Calu3 (cell line): ENCODE measurements around the gene NUBP1. TPM values are rescaled to one million over a fixed set of nuclear protein-coding genes. Genes with fewer than 3 reads are reported as not detected.

Experiments used
- BruUV-seq: library from RNA; stranded (reverse); fragments of 400-500 nt; replicated peaks from 2 replicates; lab custom pipeline; 2021; lab: Mats Ljungman, UMichigan
- CTCF ChIA-PET: fragments of 300-600 bp; sonication (Branson Sonifier 250); formaldehyde crosslinking; loops from one replicate; lab custom pipeline; 2022; ENCODE audit warnings: antibody characterized with exemption; lab: Charles Lee
- DNase-seq: peaks from one replicate; pipeline ENCODE4 v3.0.0; 2022
- H3K27ac Mint-ChIP-seq: one replicate; pipeline ENCODE4 v1.8.0; 2022; ENCODE audit warnings: mixed read lengths; ENCODE audit not compliant: unreplicated experiment
- H3K27me3 Mint-ChIP-seq: one replicate; pipeline ENCODE4 v1.8.0; 2022; ENCODE audit warnings: mixed read lengths; ENCODE audit not compliant: unreplicated experiment
- H3K36me3 Mint-ChIP-seq: one replicate; pipeline ENCODE4 v1.8.0; 2022; ENCODE audit warnings: mild to moderate bottlenecking, moderate library complexity, mixed read lengths; ENCODE audit not compliant: insufficient read depth, unreplicated experiment
- H3K4me1 Mint-ChIP-seq: one replicate; pipeline ENCODE4 v1.8.0; 2022; ENCODE audit warnings: mild to moderate bottlenecking, low read depth, mixed read lengths; ENCODE audit not compliant: unreplicated experiment
- H3K4me3 Mint-ChIP-seq: one replicate; pipeline ENCODE4 v1.8.0; 2022; ENCODE audit warnings: mild to moderate bottlenecking, low read depth, moderate library complexity, mixed read lengths; ENCODE audit not compliant: unreplicated experiment
- H3K9me3 Mint-ChIP-seq: one replicate; pipeline ENCODE4 v1.8.0; 2022; ENCODE audit warnings: low read depth, mixed read lengths; ENCODE audit not compliant: unreplicated experiment
- CTCF ChIP-seq: fragments of 200-600 bp; IDR thresholded peaks from one replicate; pipeline ENCODE4 v1.8.0; 2022; ENCODE audit warnings: antibody characterized with exemption; ENCODE audit not compliant: unreplicated experiment
- intact Hi-C: fragments of 100-400 bp; cut with micrococcal nuclease; formaldehyde crosslinking; loops from one replicate; pipeline ENCODE4 v1.10.0; 2022; ENCODE audit not compliant: unreplicated experiment
- total RNA-seq: library from RNA; stranded (reverse); gene quantifications from 2 replicates; pipeline ENCODE4 v1.2.3, GENCODE V29; 2022

The NUBP1 gene
- total RNA-seq, 1 experiment from 2014 or later = 35.9 TPM

DNA sequence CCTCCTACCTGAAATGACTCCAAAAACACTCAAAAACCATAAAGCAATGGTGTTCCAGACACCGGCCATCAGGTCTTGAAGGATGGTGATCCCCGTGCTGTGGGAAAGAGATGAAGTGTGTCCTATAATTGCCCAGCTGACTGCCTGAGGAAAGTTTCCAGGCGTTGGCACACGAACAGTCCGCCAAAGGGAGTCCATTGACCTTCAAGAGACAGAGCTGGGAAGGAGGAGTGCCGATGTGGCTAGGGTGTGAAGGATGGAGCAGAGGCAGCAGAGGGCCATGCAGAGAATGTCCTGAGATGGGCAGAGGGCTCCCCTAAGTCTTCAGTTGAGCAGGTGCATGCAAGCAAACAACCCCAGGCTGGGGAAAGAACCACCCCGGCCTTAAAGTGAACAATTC lies 11.9 kb upstream of the NUBP1 start:
- no TSS peak for BruUV-seq
- no peak overlapping the region for H3K27ac Mint-ChIP-seq

DNA sequence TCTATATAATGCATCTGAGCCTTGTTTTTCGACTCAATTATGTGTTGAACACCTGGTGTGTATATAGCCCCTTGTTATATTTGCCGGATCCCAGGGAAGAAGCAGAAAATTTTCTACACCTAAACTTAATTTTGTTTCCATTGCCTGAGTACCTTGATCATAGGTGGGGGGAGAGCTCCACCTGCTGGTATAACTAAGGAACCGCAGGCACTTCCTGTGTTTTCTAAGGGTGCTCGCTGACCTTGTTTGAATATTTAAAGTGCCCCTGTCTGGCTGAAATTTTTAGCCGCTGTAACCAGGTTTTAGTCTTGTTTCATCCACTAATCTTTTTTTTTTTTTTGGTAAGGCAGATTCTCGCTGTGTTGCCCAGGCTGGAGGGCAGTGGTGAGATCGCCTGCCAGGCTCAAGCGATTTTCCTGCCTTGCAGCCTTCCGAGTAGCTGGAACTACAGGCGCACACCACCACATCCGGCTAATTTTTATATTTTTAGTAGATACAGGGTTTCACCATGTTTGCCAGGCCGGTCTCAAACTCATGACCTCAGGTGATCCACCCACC lies 6.5 kb upstream of the NUBP1 start:
- peaks cover 35% of the 10 kb centered on the region for H3K4me1 Mint-ChIP-seq
- H3K4me3 Mint-ChIP-seq = peak overlapping the region; percentile 29
- no TSS peak for BruUV-seq
- intact Hi-C loops = loop anchor here (1.0 to 5.0 kb wide), 5 partner anchors 160 to 480 kb away; no protein-coding TSS in a partner anchor
- peak; percentile 94 for TF ChIP-seq CTCF
- no peaks in the 10 kb centered on the region for H3K9me3 Mint-ChIP-seq
- CTCF ChIA-PET = interaction anchor here (0.6 to 3.7 kb wide), 11 partner anchors 148 to 422 kb away, joined by 3 to 46 read pairs (median 4); no protein-coding TSS in a partner anchor
- peak overlapping the region; percentile 19 for H3K27ac Mint-ChIP-seq
- no peaks in the 10 kb centered on the region for H3K27me3 Mint-ChIP-seq
- DNase-seq = peak; percentile 79
- H3K36me3 Mint-ChIP-seq = no peaks in the 10 kb centered on the region

More for the DNA sequence above, 11.9 kb upstream of the NUBP1 start:
- H3K4me3 Mint-ChIP-seq = no peak overlapping the region
- TF ChIP-seq CTCF = no peak
- H3K9me3 Mint-ChIP-seq = no peaks in the 10 kb centered on the region
- intact Hi-C loops = no loop called here
- CTCF ChIA-PET = interaction anchor here (0.6 kb wide), 1 partner anchor 72 kb away, joined by 8 read pairs; no protein-coding TSS in a partner anchor
- no peaks in the 10 kb centered on the region for H3K4me1 Mint-ChIP-seq
- H3K36me3 Mint-ChIP-seq = no peaks in the 10 kb centered on the region
- no peaks in the 10 kb centered on the region for H3K27me3 Mint-ChIP-seq
- no peak for DNase-seq

- Mint-ChIP-seq H3K4me3 (no peak overlapping the region), H3K27me3 (no peaks in the 10 kb centered on the region), H3K4me1 (peaks cover 46% of the 10 kb centered on the region), H3K9me3 (no peaks in the 10 kb centered on the region), H3K36me3 (peaks cover 2% of the 10 kb centered on the region), H3K27ac (peak overlapping the region; percentile 88)
- intact Hi-C loops = loop anchor here (5.0 kb wide), 2 partner anchors 161 to 481 kb away; no protein-coding TSS in a partner anchor
- CTCF ChIA-PET = interaction anchor here (0.6 to 3.7 kb wide), 15 partner anchors 72 to 1474 kb away, joined by 3 to 46 read pairs (median 3); no protein-coding TSS in a partner anchor
- DNase-seq = peak; percentile 84
- TF ChIP-seq CTCF = no peak
- no TSS peak for BruUV-seq
These were observed 5.2 kb upstream of the NUBP1 start for GRCh38 chr16:10738231-10739077.

GRCh38 chr16:10740000-10740844 lies 3.4 kb upstream of the NUBP1 start:
- Mint-ChIP-seq H3K9me3 (no peaks in the 10 kb centered on the region), H3K27ac (peak overlapping the region; percentile 43), H3K4me3 (no peak overlapping the region), H3K27me3 (no peaks in the 10 kb centered on the region), H3K4me1 (peaks cover 47% of the 10 kb centered on the region), H3K36me3 (peaks cover 13% of the 10 kb centered on the region)
- intact Hi-C loops = loop anchor here (5.0 kb wide), 2 partner anchors 163 to 483 kb away; no protein-coding TSS in a partner anchor
- BruUV-seq = no TSS peak
- CTCF ChIA-PET = no interaction called here
- no peak for DNase-seq
- TF ChIP-seq CTCF = no peak
